Central memory CD8-positive, alpha-beta T cell (primary cell): ENCODE data around the gene ST8SIA5.

Experiments used
- ATAC-seq: fragments of 150-1000 bp; cut with Tn5 transposase; replicated peaks from 2 replicates; pipeline ENCODE4 v1.10.0; 2022; ENCODE audit warnings: mild to moderate bottlenecking, moderate FRiP score, moderate number of reproducible peaks; ENCODE audit not compliant: poor library complexity, severe bottlenecking; ENCODE audit errors: extremely low read depth
- DNase-seq, 2 donors: peaks; one replicate each; pipeline ENCODE4 v3.0.0; 2021; ENCODE audit warnings: low spot score in 2 of 2
- H3K27ac Mint-ChIP-seq: one replicate; pipeline ENCODE4 v1.8.0; 2022; ENCODE audit warnings: low read depth, mild to moderate bottlenecking, moderate library complexity, mixed read lengths
- H3K27me3 Mint-ChIP-seq: one replicate; pipeline ENCODE4 v1.8.0; 2022; ENCODE audit warnings: mixed read lengths
- H3K36me3 Mint-ChIP-seq: one replicate; pipeline ENCODE4 v1.8.0; 2022; ENCODE audit warnings: mild to moderate bottlenecking, moderate library complexity, mixed read lengths; ENCODE audit not compliant: insufficient read depth
- H3K4me1 Mint-ChIP-seq: one replicate; pipeline ENCODE4 v1.8.0; 2022; ENCODE audit warnings: mixed read lengths
- H3K4me3 Mint-ChIP-seq: one replicate; pipeline ENCODE4 v1.8.0; 2022; ENCODE audit warnings: mild to moderate bottlenecking, moderate library complexity, mixed read lengths
- H3K9me3 Mint-ChIP-seq: one replicate; pipeline ENCODE4 v1.8.0; 2022; ENCODE audit warnings: mixed read lengths

ST8SIA5 gene

DNA sequence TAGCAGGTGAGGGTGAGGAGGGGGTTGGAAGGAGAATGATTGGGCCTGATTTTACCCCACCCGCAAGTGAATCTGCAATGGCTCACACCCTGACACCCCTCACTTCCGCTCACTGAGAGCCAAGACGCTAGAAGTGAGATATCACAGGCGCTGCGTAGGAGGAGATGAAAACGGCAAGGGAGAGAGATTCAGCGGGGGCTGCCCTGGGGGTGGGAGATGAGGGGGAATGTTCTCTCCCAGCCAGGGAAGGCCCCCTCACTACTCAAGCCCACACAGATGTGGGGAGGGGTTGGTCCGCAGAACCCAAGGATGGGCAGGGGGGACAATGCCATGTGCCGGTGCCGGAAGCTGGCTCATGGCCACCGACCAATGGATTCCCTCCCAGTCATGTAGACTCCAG is 132.7 kb downstream of the ST8SIA5 start:
- DNase-seq (no peak), ATAC-seq (peak; percentile 69)
- H3K9me3 Mint-ChIP-seq: no peaks in the 10 kb centered on the region
- H3K4me1 Mint-ChIP-seq: peaks cover 32% of the 10 kb centered on the region
- H3K4me3 Mint-ChIP-seq: peak overlapping the region; percentile 12
- H3K36me3 Mint-ChIP-seq: peaks cover 3% of the 10 kb centered on the region
- H3K27ac Mint-ChIP-seq: peak overlapping the region; percentile 22
- peaks cover 10% of the 10 kb centered on the region for H3K27me3 Mint-ChIP-seq

DNA sequence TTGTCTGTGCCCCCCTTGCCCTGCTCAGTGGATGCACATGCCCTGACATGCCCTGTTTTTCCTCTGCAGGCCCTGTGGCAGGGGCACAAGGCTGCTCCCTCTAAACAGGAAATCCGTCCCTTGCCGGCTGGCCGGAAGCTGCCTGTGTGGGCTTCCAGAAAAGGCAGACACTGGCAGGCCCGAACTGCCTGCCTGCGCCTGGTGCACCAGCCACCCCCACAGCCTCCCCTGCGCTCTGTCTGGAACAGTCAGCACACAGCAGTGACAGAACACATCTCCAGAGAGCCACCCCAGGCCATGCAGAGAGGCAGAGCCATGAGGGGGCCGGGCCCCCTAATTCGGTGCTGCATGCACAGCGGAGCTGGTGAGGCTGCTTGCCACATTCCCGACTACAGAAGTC is 133.3 kb downstream of the ST8SIA5 start:
- Mint-ChIP-seq H3K4me3 (peak overlapping the region; percentile 12), H3K27ac (peak overlapping the region; percentile 75), H3K27me3 (peaks cover 10% of the 10 kb centered on the region), H3K36me3 (peaks cover 3% of the 10 kb centered on the region), H3K4me1 (peaks cover 32% of the 10 kb centered on the region), H3K9me3 (no peaks in the 10 kb centered on the region)
- ATAC-seq (peak; percentile 73), DNase-seq (peak in 1 of 2 donors; percentile 11)

DNA sequence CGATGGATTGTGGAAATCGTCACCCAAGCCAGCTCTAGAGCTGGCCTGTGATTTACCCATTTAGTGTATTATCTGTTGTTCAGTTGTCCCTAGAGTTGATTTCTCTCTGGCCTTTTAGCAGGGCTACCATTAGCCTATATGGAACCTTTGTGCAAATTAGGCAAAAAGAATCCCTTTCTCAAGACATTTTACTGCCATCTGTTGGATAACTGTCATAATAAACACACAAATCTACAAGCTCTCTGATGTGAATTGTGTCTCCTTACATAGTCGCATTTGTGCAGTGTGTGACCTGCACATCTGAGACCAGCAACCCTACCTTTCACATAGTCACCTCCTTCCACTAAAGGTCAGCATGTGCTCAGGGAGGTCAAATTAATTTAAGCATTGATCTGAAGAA is 133.9 kb downstream of the ST8SIA5 start:
- peaks cover 3% of the 10 kb centered on the region for H3K36me3 Mint-ChIP-seq
- no peaks in the 10 kb centered on the region for H3K9me3 Mint-ChIP-seq
- H3K27me3 Mint-ChIP-seq: peaks cover 10% of the 10 kb centered on the region
- H3K4me3 Mint-ChIP-seq: peak overlapping the region; percentile 12
- DNase-seq (no peak), ATAC-seq (no peak)
- H3K4me1 Mint-ChIP-seq: peaks cover 32% of the 10 kb centered on the region
- peak overlapping the region; percentile 75 for H3K27ac Mint-ChIP-seq

DNA sequence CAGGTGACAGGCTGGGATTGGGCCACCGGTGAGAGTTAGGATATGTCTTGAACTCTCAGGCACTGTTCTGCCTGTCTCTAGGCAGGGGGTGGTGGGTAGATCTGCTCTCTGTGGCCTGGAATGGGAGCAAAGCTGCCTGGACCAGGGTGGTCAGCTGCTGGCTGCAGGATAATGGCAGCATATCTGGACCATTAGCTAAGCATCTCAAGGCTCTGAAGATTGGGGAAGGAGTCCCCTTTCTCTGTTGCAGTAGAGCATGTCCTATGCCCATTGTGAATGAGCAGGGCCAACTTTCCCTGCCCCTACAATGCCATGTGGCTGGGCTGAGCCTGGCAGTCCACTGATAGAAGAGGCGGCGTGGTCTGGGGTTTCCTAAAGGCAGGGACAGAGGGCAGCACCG is 134.4 kb downstream of the ST8SIA5 start:
- Mint-ChIP-seq H3K27me3 (peaks cover 10% of the 10 kb centered on the region), H3K36me3 (peaks cover 3% of the 10 kb centered on the region), H3K27ac (peak overlapping the region; percentile 75), H3K9me3 (no peaks in the 10 kb centered on the region), H3K4me1 (peaks cover 32% of the 10 kb centered on the region), H3K4me3 (no peak overlapping the region)
- ATAC-seq (no peak), DNase-seq (no peak)

DNA sequence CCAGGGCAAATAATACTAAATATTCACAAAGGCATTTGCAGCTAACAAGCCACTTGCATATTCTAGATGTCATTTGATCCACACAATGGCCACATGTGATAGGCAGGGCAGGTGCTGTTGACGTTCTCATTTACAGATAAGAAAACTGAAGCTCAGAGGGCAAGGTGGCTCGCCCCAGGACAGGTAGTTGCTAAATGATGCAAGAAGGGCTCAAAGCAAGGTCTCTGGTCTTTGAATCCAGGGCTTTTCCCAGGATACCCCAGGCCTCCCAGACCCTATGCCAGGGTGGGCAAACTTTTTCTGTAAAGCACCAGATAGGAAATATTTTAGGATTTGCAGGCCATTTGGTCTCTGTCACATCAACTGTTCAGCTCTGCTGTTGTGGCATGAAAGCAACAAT is 135.0 kb downstream of the ST8SIA5 start:
- peaks cover 3% of the 10 kb centered on the region for H3K36me3 Mint-ChIP-seq
- H3K4me3 Mint-ChIP-seq: no peak overlapping the region
- no peaks in the 10 kb centered on the region for H3K9me3 Mint-ChIP-seq
- H3K27me3 Mint-ChIP-seq: peaks cover 10% of the 10 kb centered on the region
- no peak overlapping the region for H3K27ac Mint-ChIP-seq
- peaks cover 32% of the 10 kb centered on the region for H3K4me1 Mint-ChIP-seq
- no peak for DNase-seq
- ATAC-seq: no peak

DNA sequence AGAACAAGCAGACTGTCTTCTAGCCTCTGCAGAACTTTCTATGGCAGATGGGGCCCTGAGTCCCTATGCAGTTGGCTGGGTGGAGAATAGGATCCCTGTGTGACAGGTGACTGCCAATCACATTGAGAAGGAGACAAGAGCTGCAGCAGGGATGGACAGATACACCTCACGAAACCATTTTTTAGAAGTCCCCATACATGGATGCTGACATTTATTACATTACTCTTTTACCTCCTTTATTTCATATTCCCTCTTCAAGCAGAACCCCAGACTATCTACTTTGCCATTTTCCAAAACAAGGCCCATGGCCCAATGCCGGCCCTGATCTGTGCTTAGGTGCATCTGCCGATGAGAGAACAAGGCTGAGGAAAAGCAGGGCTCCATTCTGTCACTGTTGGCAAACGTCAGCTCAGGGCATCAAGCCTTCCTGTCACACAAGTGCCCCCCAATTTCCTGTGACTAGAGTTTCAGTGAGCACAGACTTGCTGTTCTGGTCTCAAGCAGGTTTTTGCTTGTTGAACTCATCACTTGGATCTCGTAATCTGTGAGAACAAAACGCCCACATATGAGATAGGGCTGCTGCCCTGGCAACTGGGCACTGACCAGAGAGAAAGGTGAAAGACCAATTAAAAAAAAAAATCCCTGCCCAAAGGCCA is 135.6 kb downstream of the ST8SIA5 start:
- no peaks in the 10 kb centered on the region for H3K9me3 Mint-ChIP-seq
- no peak for DNase-seq
- peak; percentile 30 for ATAC-seq
- H3K36me3 Mint-ChIP-seq: peaks cover 3% of the 10 kb centered on the region
- H3K27me3 Mint-ChIP-seq: peaks cover 10% of the 10 kb centered on the region
- H3K27ac Mint-ChIP-seq: no peak overlapping the region
- H3K4me3 Mint-ChIP-seq: no peak overlapping the region
- H3K4me1 Mint-ChIP-seq: peaks cover 32% of the 10 kb centered on the region

DNA sequence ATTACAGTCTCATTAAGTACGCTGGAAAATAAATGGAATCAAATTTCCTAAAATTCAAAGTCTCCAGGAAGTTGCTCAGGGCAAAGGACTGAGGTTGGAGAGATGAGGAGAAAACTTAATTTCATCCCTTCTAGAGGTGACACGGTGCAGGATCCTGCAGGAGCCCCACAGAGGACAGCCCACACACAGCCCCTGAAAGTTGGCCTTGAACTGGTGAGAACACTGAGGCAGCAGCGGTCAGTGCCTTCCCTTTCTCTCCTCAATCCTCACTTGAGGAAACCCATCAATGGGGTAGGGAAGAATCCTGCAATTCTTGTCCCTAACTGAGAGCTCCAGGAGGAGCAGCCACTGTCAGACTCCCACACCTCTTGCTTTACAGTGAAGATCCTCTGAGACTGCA is 137.3 kb downstream of the ST8SIA5 start:
- H3K27me3 Mint-ChIP-seq: no peaks in the 10 kb centered on the region
- peaks cover 3% of the 10 kb centered on the region for H3K36me3 Mint-ChIP-seq
- H3K27ac Mint-ChIP-seq: no peak overlapping the region
- ATAC-seq (no peak), DNase-seq (no peak)
- no peak overlapping the region for H3K4me3 Mint-ChIP-seq
- no peaks in the 10 kb centered on the region for H3K9me3 Mint-ChIP-seq
- H3K4me1 Mint-ChIP-seq: peaks cover 26% of the 10 kb centered on the region
